H1 (cell line): ENCODE results near the gene CIAO3. TPM values are rescaled to one million over a fixed set of nuclear protein-coding genes. Genes with fewer than 3 reads are reported as not detected.

ENCODE experiments used
- CTCF ChIA-PET: fragments of 300-600 bp; sonication (Branson Sonifier 250); formaldehyde crosslinking; loops from one replicate; lab custom pipeline; 2021; ENCODE audit not compliant: partially characterized antibody; lab: Charles Lee
- POLR2A ChIA-PET: fragments of 300-600 bp; sonication (Branson Sonifier 250); formaldehyde crosslinking; loops from one replicate; lab custom pipeline; 2021; ENCODE audit warnings: inconsistent platforms; ENCODE audit not compliant: partially characterized antibody; lab: Charles Lee
- DNase-seq, 2 experiments: peaks; one replicate each; pipeline versions ENCODE4 v3.0.0 to v3.0.0-alpha.2; 2010 to 2022; ENCODE audit warnings: low spot score in 2 of 2, low read depth in 1 of 2, mixed read lengths in 1 of 2
- FAIRE-seq: peaks from 2 replicates; lab custom pipeline; 2011; peaks lifted over from hg19 to GRCh38; lab: Jason Lieb, UNC
- H2AFZ ChIP-seq: 2 replicates; pipeline ENCODE4 v1.8.1; 2012; ENCODE audit warnings: low read length, inconsistent platforms
- H2AK5ac ChIP-seq: 2 replicates; pipeline ENCODE4 v1.6.1; 2013; ENCODE audit warnings: low read depth, low read length
- H2BK120ac ChIP-seq: replicated peaks from 2 replicates; pipeline ENCODE3; 2013; ENCODE audit warnings: low read depth, low read length, inconsistent platforms
- H2BK12ac ChIP-seq: 2 replicates; pipeline ENCODE4 v1.6.1; 2013; ENCODE audit warnings: low read depth, low read length
- H2BK15ac ChIP-seq: 2 replicates; pipeline ENCODE4 v1.6.1; 2013; ENCODE audit warnings: low read length
- H2BK20ac ChIP-seq: 2 replicates; pipeline ENCODE4 v1.6.1; 2013; ENCODE audit warnings: low read length
- H2BK5ac ChIP-seq: 2 replicates; pipeline ENCODE4 v1.6.1; 2013; ENCODE audit warnings: low read depth, low read length
- H3K14ac ChIP-seq: 2 replicates; pipeline ENCODE4 v1.6.1; 2013; ENCODE audit warnings: inconsistent platforms; ENCODE audit not compliant: insufficient read length
- H3K18ac ChIP-seq: 2 replicates; pipeline ENCODE4 v1.6.1; 2013; ENCODE audit warnings: low read length; ENCODE audit errors: extremely low read depth
- H3K23ac ChIP-seq: 2 replicates; pipeline ENCODE4 v1.6.1; 2013; ENCODE audit warnings: inconsistent platforms; ENCODE audit not compliant: insufficient read length
- H3K23me2 ChIP-seq: 2 replicates; pipeline ENCODE4 v1.6.1; 2013; ENCODE audit warnings: low read depth, low read length
- H3K27ac ChIP-seq: 2 replicates; pipeline ENCODE4 v1.6.1; 2011; ENCODE audit warnings: low read depth, low read length, inconsistent platforms
- H3K27me3 ChIP-seq, 4 experiments: replicated peaks in 1 of 4; 1 replicate in 1 of 4; 2 replicates in 3 of 4; pipeline versions ENCODE4 v1.6.1 to v1.8.1; 2011 to 2013; ENCODE audit warnings: low read length in 3 of 4, mild to moderate bottlenecking in 3 of 4, inconsistent platforms in 2 of 4, mixed read lengths in 2 of 4, moderate library complexity in 1 of 4; ENCODE audit not compliant: control insufficient read depth in 3 of 4, insufficient read depth in 3 of 4; ENCODE audit errors: extremely low read depth in 1 of 4
- H3K36me3 ChIP-seq, 4 experiments: 2 replicates each; pipeline versions ENCODE4 v1.6.1 to v1.8.1; 2011 to 2013; ENCODE audit warnings: mild to moderate bottlenecking in 4 of 4, low read length in 3 of 4, moderate library complexity in 2 of 4, control low read depth in 1 of 4, inconsistent platforms in 1 of 4; ENCODE audit not compliant: insufficient read depth in 4 of 4, control insufficient read depth in 2 of 4
- H3K4ac ChIP-seq: replicated peaks from 2 replicates; pipeline ENCODE3; 2013; ENCODE audit warnings: low read length, low read depth, mixed read lengths, inconsistent platforms; ENCODE audit not compliant: insufficient read length
- H3K4me1 ChIP-seq, 4 experiments: replicated peaks in 1 of 4; 1 replicate in 1 of 4; 2 replicates in 3 of 4; pipeline versions ENCODE4 v1.6.1 to v1.8.1; 2011 to 2013; ENCODE audit warnings: low read length in 3 of 4, inconsistent platforms in 2 of 4, mixed read lengths in 1 of 4; ENCODE audit not compliant: insufficient read depth in 4 of 4, control insufficient read depth in 3 of 4
- H3K4me2 ChIP-seq, 2 experiments: 2 replicates each; pipeline versions ENCODE4 v1.6.1 to v1.8.1; 2011 to 2013; ENCODE audit warnings: low read depth in 2 of 2, low read length in 2 of 2, control low read depth in 1 of 2, inconsistent platforms in 1 of 2, mild to moderate bottlenecking in 1 of 2; ENCODE audit not compliant: insufficient read depth in 1 of 2
- H3K4me3 ChIP-seq, 4 experiments: fragments of 200-600, 300-600 bp in 1 of 4; sonication (generic), shearing (Covaris generic), sonication (Bioruptor Twin) in 1 of 4; 2 replicates each; pipeline versions ENCODE4 v1.5.1 to v1.8.1; 2011 to 2016; ENCODE audit warnings: low read length in 4 of 4, low read depth in 3 of 4, control low read depth in 2 of 4, inconsistent platforms in 2 of 4, mild to moderate bottlenecking in 2 of 4, mixed read lengths in 1 of 4, moderate library complexity in 1 of 4; ENCODE audit not compliant: insufficient read depth in 2 of 4; ENCODE audit errors: extremely low read depth in 1 of 4
- H3K56ac ChIP-seq: replicated peaks from 2 replicates; pipeline ENCODE3; 2013; ENCODE audit warnings: low read depth, mild to moderate bottlenecking, mixed read lengths, low read length, inconsistent platforms; ENCODE audit not compliant: insufficient read length
- H3K79me1 ChIP-seq: 2 replicates; pipeline ENCODE4 v1.6.1; 2013; ENCODE audit warnings: low read depth, low read length, control low read depth
- H3K79me2 ChIP-seq, 2 experiments: 2 replicates each; pipeline versions ENCODE4 v1.6.1 to v1.8.1; 2012 to 2013; ENCODE audit warnings: low read length in 2 of 2, mild to moderate bottlenecking in 2 of 2, inconsistent platforms in 1 of 2; ENCODE audit not compliant: insufficient read depth in 2 of 2, control insufficient read depth in 1 of 2
- H3K9ac ChIP-seq, 4 experiments: replicated peaks in 1 of 4; 1 replicate in 1 of 4; 2 replicates in 3 of 4; pipeline versions ENCODE4 v1.6.1 to v1.8.1; 2011 to 2013; ENCODE audit warnings: low read depth in 3 of 4, low read length in 3 of 4, control low read depth in 2 of 4, mild to moderate bottlenecking in 2 of 4, moderate library complexity in 2 of 4, inconsistent platforms in 1 of 4; ENCODE audit errors: extremely low read depth in 1 of 4
- H3K9me3 ChIP-seq, 2 experiments: 2 replicates each; pipeline versions ENCODE4 v1.6.1 to v1.8.1; 2012 to 2013; ENCODE audit warnings: mild to moderate bottlenecking in 2 of 2, moderate library complexity in 2 of 2, control low read depth in 1 of 2, inconsistent platforms in 1 of 2, low read depth in 1 of 2, low read length in 1 of 2, mixed read lengths in 1 of 2; ENCODE audit not compliant: insufficient read depth in 2 of 2
- H4K20me1 ChIP-seq, 2 experiments: replicated peaks in 1 of 2; 2 replicates each; pipeline versions ENCODE3 to v1.8.1; 2011 to 2013; ENCODE audit warnings: inconsistent platforms in 2 of 2, low read length in 2 of 2, mild to moderate bottlenecking in 1 of 2; ENCODE audit not compliant: insufficient read depth in 2 of 2, control insufficient read depth in 1 of 2
- H4K5ac ChIP-seq: 2 replicates; pipeline ENCODE4 v1.6.1; 2013; ENCODE audit warnings: low read length, low read depth, mixed read lengths, inconsistent platforms; ENCODE audit not compliant: insufficient read length
- H4K8ac ChIP-seq: 2 replicates; pipeline ENCODE4 v1.8.0; 2013; ENCODE audit warnings: mild to moderate bottlenecking, moderate library complexity, low read length, inconsistent platforms; ENCODE audit not compliant: insufficient read depth; ENCODE audit errors: extremely low read depth
- H4K91ac ChIP-seq: replicated peaks from 2 replicates; pipeline ENCODE3; 2013; ENCODE audit warnings: low read length, mixed read lengths, inconsistent platforms; ENCODE audit not compliant: insufficient read length
- BRCA1 ChIP-seq: IDR thresholded peaks from 2 replicates; pipeline ENCODE4 v1.6.1; 2012; ENCODE audit warnings: low read depth, low read length, improper control_type of control experiment
- SIX5 ChIP-seq: IDR thresholded peaks from 2 replicates; pipeline ENCODE4 v1.6.1; 2011; ENCODE audit warnings: mild to moderate bottlenecking, low read depth, low read length
- SRF ChIP-seq: IDR thresholded peaks from 2 replicates; pipeline ENCODE4 v1.6.1; 2011; ENCODE audit warnings: mild to moderate bottlenecking, low read depth, low read length, moderate library complexity
- WGBS, 2 experiments: shearing (Covaris generic) in 1 of 2; methylation state at CpG; one replicate each; pipeline versions ENCODE4 v1.1.6 to v1.1.7; 2013 to 2015; ENCODE audit warnings: low lambda C conversion rate in 2 of 2, mixed read lengths in 2 of 2, inconsistent platforms in 1 of 2, low coverage in 1 of 2, missing lambda C conversion rate in 1 of 2; ENCODE audit not compliant: insufficient replicate concordance in 2 of 2, insufficient coverage in 1 of 2, insufficient read length in 1 of 2; ENCODE audit errors: extremely low coverage in 1 of 2, missing lambda C conversion rate in 1 of 2; 5-methylcytosine and 5-hydroxymethylcytosine counted together
- polyA plus RNA-seq, 7 experiments: library from polyadenylated mRNA; depleted of rRNA in 3 of 7; stranded (reverse) in 5 of 7; unstranded in 2 of 7; fragments of >200 nt in 5 of 7; fragments of 200-250 nt in 2 of 7; gene quantifications; 1 replicate in 5 of 7; 2 replicates in 1 of 7; 4 replicates in 1 of 7; pipeline versions ENCODE4 v1.2.1 to v1.2.3, GENCODE V29; 2011 to 2013; ENCODE audit warnings: missing spikeins in 2 of 7, mixed read lengths in 2 of 7
- total RNA-seq: library from RNA; stranded (reverse); fragmentation: NEBNext Ultra II Directional; extraction: Animal tissue kit (Norgen Biotek cat#: 25700); gene quantifications from 2 replicates; pipeline ENCODE4 v1.2.1, GENCODE V29; 2021

Gene CIAO3
- total and polyA plus RNA-seq, 2 of the 8 experiments (the other 6 are each of a cell fraction or from before 2014, with no cell fraction given), result 20.0 to 20.4 TPM

GRCh38 chr16:750485-750884 lies 9.7 kb upstream of the CIAO3 start:
- Histone ChIP-seq H3K56ac (no peak overlapping the region), H3K4me1 (peaks cover 3 to 12% (median 5%) of the 10 kb centered on the region in 4 experiments; a peak in 5 of 7 replicates), H3K27me3 (no peaks in the 10 kb centered on the region), H3K9me3 (no peaks in the 10 kb centered on the region), H4K5ac (no peak overlapping the region), H2BK15ac (no peak overlapping the region), H3K18ac (no peak overlapping the region), H3K23ac (no peak overlapping the region), H4K8ac (no peak overlapping the region), H3K36me3 (no peaks in the 10 kb centered on the region), H4K20me1 (no peaks in the 10 kb centered on the region), H4K91ac (no peak overlapping the region), H2BK12ac (no peak overlapping the region), H2AK5ac (no peak overlapping the region), H2BK120ac (no peak overlapping the region), H3K4me3 (no peak overlapping the region), H2BK20ac (no peak overlapping the region), H2BK5ac (no peak overlapping the region), H3K14ac (no peak overlapping the region), H3K79me1 (no peaks in the 10 kb centered on the region), H3K4ac (no peak overlapping the region), H2AFZ (no peak overlapping the region), H3K23me2 (no peaks in the 10 kb centered on the region), H3K9ac (no peak overlapping the region), H3K27ac (no peak overlapping the region), H3K79me2 (no peaks in the 10 kb centered on the region), H3K4me2 (no peak overlapping the region)
- CTCF ChIA-PET, result interaction anchor here (0.6 to 35.8 kb wide), 9 partner anchors 10 to 578 kb away, joined by 3 to 977 read pairs (median 5); partner anchors contain the start of genes ANTKMT, CCDC78, CHTF18 and CIAO3
- DNase-seq (no peak), FAIRE-seq (no peak)
- WGBS, 2 experiments, result 89% methylated on average over 9 of the region's 9 CpGs; no CpG with 5 or more reads in 1 of the 2 experiments
- POLR2A ChIA-PET, result interaction anchor here (0.9 to 2.0 kb wide), 7 partner anchors 10 to 38 kb away, joined by 3 to 7 read pairs (median 3); partner anchors contain the start of genes CHTF18, CIAO3, MSLN and RPUSD1
- TF ChIP-seq SIX5 (no peak), SRF (no peak), BRCA1 (no peak)
